Measurements from ENCODE around the gene ANKRD44. TPM values are rescaled to one million over a fixed set of nuclear protein-coding genes. Genes with fewer than 3 reads are reported as not detected.
A peak's percentile ranks its signal among the peaks of the same experiment; 100 is the strongest.

Gene ANKRD44
- total and polyA plus RNA-seq, 8 donors = 23.2 to 52.6 (median 29.8) TPM

GRCh38 chr2:197307236-197307932 is 3.2 kb downstream of the ANKRD44 start:
- Histone ChIP-seq H3K4me1 (peaks cover 11 to 80% of the 10 kb centered on the region in 2 donors), H3K36me3 (no peaks in the 10 kb centered on the region), H3K27ac (peak overlapping the region; percentile 70 to 96), H3K27me3 (no peaks in the 10 kb centered on the region), H3K4me3 (peak overlapping the region in 1 of 2 donors; percentile 75), H3K9me3 (no peaks in the 10 kb centered on the region)
- DNase-seq (no peak), ATAC-seq (no peak)
- TF ChIP-seq, protein P1, sequence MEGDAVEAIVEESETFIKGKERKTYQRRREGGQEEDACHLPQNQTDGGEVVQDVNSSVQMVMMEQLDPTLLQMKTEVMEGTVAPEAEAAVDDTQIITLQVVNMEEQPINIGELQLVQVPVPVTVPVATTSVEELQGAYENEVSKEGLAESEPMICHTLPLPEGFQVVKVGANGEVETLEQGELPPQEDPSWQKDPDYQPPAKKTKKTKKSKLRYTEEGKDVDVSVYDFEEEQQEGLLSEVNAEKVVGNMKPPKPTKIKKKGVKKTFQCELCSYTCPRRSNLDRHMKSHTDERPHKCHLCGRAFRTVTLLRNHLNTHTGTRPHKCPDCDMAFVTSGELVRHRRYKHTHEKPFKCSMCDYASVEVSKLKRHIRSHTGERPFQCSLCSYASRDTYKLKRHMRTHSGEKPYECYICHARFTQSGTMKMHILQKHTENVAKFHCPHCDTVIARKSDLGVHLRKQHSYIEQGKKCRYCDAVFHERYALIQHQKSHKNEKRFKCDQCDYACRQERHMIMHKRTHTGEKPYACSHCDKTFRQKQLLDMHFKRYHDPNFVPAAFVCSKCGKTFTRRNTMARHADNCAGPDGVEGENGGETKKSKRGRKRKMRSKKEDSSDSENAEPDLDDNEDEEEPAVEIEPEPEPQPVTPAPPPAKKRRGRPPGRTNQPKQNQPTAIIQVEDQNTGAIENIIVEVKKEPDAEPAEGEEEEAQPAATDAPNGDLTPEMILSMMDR (IDR thresholded peaks at IDR 0.05) = no peak
- intact Hi-C loops (cut with DNase I) = loop anchor here in 1 of 2 donors (10.0 kb wide), 1 partner anchor 113 kb away; no protein-coding TSS in a partner anchor

DNA sequence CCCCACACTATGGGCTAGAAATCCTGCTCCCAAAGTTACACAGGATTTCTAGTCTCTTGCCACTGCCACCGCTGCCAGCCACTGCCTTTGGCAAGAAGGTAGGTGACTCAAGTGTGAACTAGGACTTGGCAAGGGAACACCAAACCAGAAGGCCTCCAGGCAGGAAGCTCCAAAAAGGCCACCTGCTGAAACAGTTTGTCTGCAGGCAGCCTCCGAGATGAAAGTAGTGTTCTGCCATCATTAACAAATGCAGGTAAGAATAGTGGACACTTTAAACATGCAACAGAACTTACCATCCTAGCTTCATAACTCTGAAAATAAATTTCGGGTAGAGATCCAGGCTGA is 3.9 kb downstream of the ANKRD44 start:
- Histone ChIP-seq H3K27me3 (no peaks in the 10 kb centered on the region), H3K4me3 (no peak overlapping the region), H3K9me3 (no peaks in the 10 kb centered on the region), H3K36me3 (no peaks in the 10 kb centered on the region), H3K27ac (peak overlapping the region; percentile 70 to 96), H3K4me1 (peaks cover 11 to 82% of the 10 kb centered on the region in 2 donors)
- intact Hi-C loops (cut with DNase I) = loop anchor here in 1 of 2 donors (10.0 kb wide), 1 partner anchor 112 kb away; no protein-coding TSS in a partner anchor
- TF ChIP-seq, protein P1 (IDR thresholded peaks at IDR 0.05) = no peak
- DNase-seq (peak in 1 of 4 donors; percentile 69), ATAC-seq (no peak)

- Histone ChIP-seq H3K4me3 (no peak overlapping the region), H3K36me3 (no peaks in the 10 kb centered on the region), H3K4me1 (peaks cover 8 to 77% of the 10 kb centered on the region in 2 donors), H3K27me3 (no peaks in the 10 kb centered on the region), H3K27ac (peak overlapping the region; percentile 70 to 96), H3K9me3 (no peaks in the 10 kb centered on the region)
- ATAC-seq (no peak), DNase-seq (no peak)
- TF ChIP-seq, protein P1 (IDR thresholded peaks at IDR 0.05) = no peak
- intact Hi-C loops (cut with DNase I) = loop anchor here in 1 of 2 donors (10.0 kb wide), 1 partner anchor 111 kb away; no protein-coding TSS in a partner anchor
Observed at GRCh38 chr2:197306024-197306695, 4.4 kb downstream of the ANKRD44 start.

- ATAC-seq = no peak
- TF ChIP-seq, protein P1 (IDR thresholded peaks at IDR 0.05) = no peak
- H3K4me1 ChIP-seq = peaks cover 5 to 73% of the 10 kb centered on the region in 2 donors
Observed at GRCh38 chr2:197304556-197305011, 6.0 kb downstream of the ANKRD44 start.

DNA sequence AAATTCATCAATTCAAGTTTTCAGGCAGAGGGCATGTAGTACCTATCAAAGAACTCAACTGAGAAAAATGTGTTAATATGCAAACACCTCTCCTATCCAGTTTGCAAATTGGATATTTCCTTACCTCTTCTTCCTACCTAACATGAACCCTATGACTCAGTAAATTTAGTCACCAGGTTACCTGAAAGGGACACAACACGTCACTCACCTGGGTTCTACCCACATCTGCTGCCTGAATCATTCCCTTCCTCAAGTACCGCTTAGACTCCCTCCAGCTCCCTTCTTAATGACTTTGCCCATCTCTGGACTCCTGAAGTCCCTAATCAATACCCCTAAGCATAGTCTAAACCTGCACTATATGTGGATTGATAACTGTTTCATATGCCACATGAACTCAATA is 10.4 kb downstream of the ANKRD44 start:
- intact Hi-C loops (cut with DNase I) = loop anchor here in 1 of 2 donors (10.0 kb wide), 1 partner anchor 105 kb away; no protein-coding TSS in a partner anchor
- DNase-seq (no peak), ATAC-seq (peak; percentile 74)
- Histone ChIP-seq H3K4me1 (peaks cover 1 to 62% of the 10 kb centered on the region in 2 donors), H3K9me3 (no peaks in the 10 kb centered on the region), H3K27me3 (no peaks in the 10 kb centered on the region), H3K4me3 (no peak overlapping the region), H3K36me3 (no peaks in the 10 kb centered on the region), H3K27ac (no peak overlapping the region)
- TF ChIP-seq, protein P1 (IDR thresholded peaks at IDR 0.05) = no peak

More at GRCh38 chr2:197304556-197305011, 6.0 kb downstream of the ANKRD44 start:
- H3K27me3 ChIP-seq = no peaks in the 10 kb centered on the region
- H3K4me3 ChIP-seq = no peak overlapping the region
- peak overlapping the region in 1 of 2 donors; percentile 96 for H3K27ac ChIP-seq
- no peaks in the 10 kb centered on the region for H3K36me3 ChIP-seq
- no peak for DNase-seq
- H3K9me3 ChIP-seq = no peaks in the 10 kb centered on the region
- intact Hi-C loops (cut with DNase I) = loop anchor here in 1 of 2 donors (10.0 kb wide), 1 partner anchor 110 kb away; no protein-coding TSS in a partner anchor

All from left lung (tissue), 10 donors.